IPS-NIHi7 (cell line): Measurements from ENCODE around the gene ADGRL3.

ENCODE experiments used
- DNase-seq: peaks from one replicate; pipeline ENCODE4 v3.0.0; 2012; ENCODE audit warnings: mixed read lengths; ENCODE audit errors: extremely low spot score

The ADGRL3 gene

DNA sequence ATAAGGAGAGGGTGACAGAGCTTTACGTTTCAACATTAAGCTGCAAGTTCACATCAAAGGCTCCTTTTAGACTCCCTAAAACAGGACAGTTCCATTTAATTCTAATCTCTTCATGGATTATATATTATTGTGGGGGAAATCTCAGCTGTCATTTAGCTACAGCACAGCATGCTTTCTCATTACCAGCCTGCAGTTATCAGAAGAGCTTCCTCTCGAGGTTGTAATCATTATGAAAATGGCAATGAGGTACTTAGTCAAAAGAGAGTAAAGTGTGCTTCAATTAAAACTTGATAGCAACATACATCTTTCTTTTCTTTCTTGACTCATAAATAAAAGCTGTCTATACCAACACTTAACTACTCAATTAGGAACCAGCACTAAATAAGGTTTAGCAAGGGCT, 896.8 kb downstream of the ADGRL3 start:
- DNase-seq: no peak

GRCh38 chr4:62115216-62115615, 915.1 kb downstream of the ADGRL3 start:
- DNase-seq: no peak

DNA sequence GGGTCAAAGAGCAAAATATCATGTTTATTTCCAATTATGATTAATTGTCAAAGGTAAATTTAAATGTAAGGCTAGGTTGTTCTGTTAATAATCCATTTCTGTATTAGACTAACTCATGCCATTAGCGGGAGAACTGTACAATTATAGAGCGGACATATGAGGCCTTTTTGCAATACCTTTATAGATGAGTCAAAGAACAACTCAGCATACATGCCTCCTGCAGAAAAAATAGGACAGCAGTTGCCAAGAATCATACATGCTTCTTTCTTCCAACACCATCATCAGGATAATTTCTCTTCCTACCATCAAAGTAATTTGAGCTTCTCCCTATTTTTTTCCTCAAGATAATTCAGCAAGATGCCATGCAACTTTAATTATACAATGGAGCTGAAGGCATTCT, 917.8 kb downstream of the ADGRL3 start:
- no peak for DNase-seq

DNA sequence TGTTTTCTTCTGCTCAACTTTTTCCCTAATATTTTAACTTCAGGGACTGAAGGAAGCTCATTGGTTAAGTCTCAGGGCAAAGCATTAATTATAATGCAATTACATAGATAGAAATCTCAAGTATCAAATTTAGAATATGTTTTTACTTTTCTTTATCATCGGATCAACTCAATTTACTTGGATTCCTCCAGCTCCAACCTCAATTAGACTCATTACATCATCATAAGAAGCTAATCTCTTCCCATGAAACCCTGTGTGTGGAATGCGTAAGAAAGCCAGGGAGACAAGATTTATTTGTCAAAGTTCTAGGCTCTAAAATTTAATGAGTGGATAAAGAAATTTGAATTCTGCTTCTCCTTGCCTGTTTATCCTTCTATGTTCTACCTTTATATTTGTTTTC, 918.4 kb downstream of the ADGRL3 start:
- DNase-seq: no peak

GRCh38 chr4:62119195-62119594, 919.1 kb downstream of the ADGRL3 start:
- no peak for DNase-seq

GRCh38 chr4:62126064-62126732, 926.1 kb downstream of the ADGRL3 start:
- no peak for DNase-seq
